Muscle of leg (tissue), 11 donors: ENCODE measurements around the gene DMD. TPM values are rescaled to one million over a fixed set of nuclear protein-coding genes. Genes with fewer than 3 reads are reported as not detected.
"Not testable (repeated sequence)": the region's sequence is repeated elsewhere in the genome, so short reads cannot be mapped to it uniquely, and the experiment has no call there.

Source experiments
- DNase-seq: peaks from one replicate; pipeline ENCODE4 v3.0.0; 2013
- H3K27ac ChIP-seq: one replicate; pipeline ENCODE4 v1.5.1; 2013; ENCODE audit warnings: mild to moderate bottlenecking, low read length, control low read depth
- H3K27me3 ChIP-seq: one replicate; pipeline ENCODE4 v1.6.1; 2013; ENCODE audit warnings: low read length; ENCODE audit not compliant: control insufficient read depth, insufficient read depth
- H3K36me3 ChIP-seq: one replicate; pipeline ENCODE4 v1.6.1; 2013; ENCODE audit warnings: low read length; ENCODE audit not compliant: control insufficient read depth, insufficient read depth
- H3K4me1 ChIP-seq: one replicate; pipeline ENCODE4 v1.6.1; 2013; ENCODE audit warnings: low read length; ENCODE audit not compliant: control insufficient read depth, insufficient read depth
- H3K4me3 ChIP-seq: one replicate; pipeline ENCODE4 v1.5.1; 2013; ENCODE audit warnings: low read length, control low read depth
- H3K9me3 ChIP-seq: replicated peaks from 2 replicates; pipeline ENCODE4 v1.6.1; 2013; ENCODE audit warnings: low read depth, low read length; ENCODE audit not compliant: control insufficient read depth
- WGBS: methylation state at CpG from one replicate; pipeline ENCODE4 v1.1.5; 2013; ENCODE audit warnings: missing lambda C conversion rate; ENCODE audit not compliant: insufficient coverage; 5-methylcytosine and 5-hydroxymethylcytosine counted together
- polyA plus RNA-seq, 8 donors: library from polyadenylated mRNA; unstranded; fragments of 120-200 nt; gene quantifications; one replicate each; pipeline versions ENCODE4 v1.2.1 to v1.2.3, GENCODE V29; 2013; ENCODE audit warnings: inconsistent platforms in 1 of 8, low replicate concordance in 1 of 8; ENCODE audit not compliant: insufficient read length in 8 of 8, insufficient read depth in 1 of 8
- total RNA-seq: library from RNA; stranded (reverse); fragments of 120-200 nt; gene quantifications from one replicate; pipeline ENCODE4 v1.2.4, GENCODE V29; 2013

The DMD gene
- total and polyA plus RNA-seq, 9 donors, result 50.3 to 106 (median 68.9) TPM

- no peak overlapping the region for H3K4me3 ChIP-seq
- H3K36me3 ChIP-seq, result no peaks in the 10 kb centered on the region
- WGBS, result 82% methylated on average over 8 of the region's 8 CpGs
- H3K9me3 ChIP-seq, result no peaks in the 10 kb centered on the region
- no peaks in the 10 kb centered on the region for H3K4me1 ChIP-seq
- no peak overlapping the region for H3K27ac ChIP-seq
- DNase-seq, result no peak
- H3K27me3 ChIP-seq, result no peaks in the 10 kb centered on the region
Measured at GRCh38 chrX:32538554-32538953, 672.8 kb downstream of the DMD start.

- no peaks in the 10 kb centered on the region for H3K36me3 ChIP-seq
- H3K4me1 ChIP-seq, result no peaks in the 10 kb centered on the region
- H3K4me3 ChIP-seq, result no peak overlapping the region
- no peaks in the 10 kb centered on the region for H3K27me3 ChIP-seq
- WGBS, result 90% methylated on average over 3 of the region's 4 CpGs
- no peak overlapping the region for H3K27ac ChIP-seq
- H3K9me3 ChIP-seq, result no peaks in the 10 kb centered on the region
- no peak for DNase-seq
Measured at GRCh38 chrX:32533848-32534247, 677.5 kb downstream of the DMD start.

- DNase-seq, result no peak
- H3K27me3 ChIP-seq, result no peaks in the 10 kb centered on the region
- H3K9me3 ChIP-seq, result no peaks in the 10 kb centered on the region
- H3K4me1 ChIP-seq, result no peaks in the 10 kb centered on the region
- WGBS, result 87% methylated on average over 2 of the region's 4 CpGs
- no peak overlapping the region for H3K27ac ChIP-seq
- H3K36me3 ChIP-seq, result no peaks in the 10 kb centered on the region
- no peak overlapping the region for H3K4me3 ChIP-seq
Measured at GRCh38 chrX:32532262-32532661, 679.1 kb downstream of the DMD start.

GRCh38 chrX:32530802-32531403 lies 680.4 kb downstream of the DMD start:
- DNase-seq, result peak; percentile 73
- Histone ChIP-seq H3K9me3 (no peaks in the 10 kb centered on the region), H3K4me3 (no peak overlapping the region), H3K36me3 (no peaks in the 10 kb centered on the region), H3K27ac (no peak overlapping the region), H3K4me1 (no peaks in the 10 kb centered on the region), H3K27me3 (no peaks in the 10 kb centered on the region)
- WGBS, result no CpG with 5 or more reads among the region's 3 CpGs

GRCh38 chrX:32528451-32528850 lies 682.9 kb downstream of the DMD start:
- not testable (repeated sequence) for H3K9me3 ChIP-seq, H3K36me3 ChIP-seq, DNase-seq, H3K4me1 ChIP-seq, H3K27me3 ChIP-seq, H3K27ac ChIP-seq, H3K4me3 ChIP-seq

GRCh38 chrX:32525234-32525633 lies 686.1 kb downstream of the DMD start:
- H3K27ac ChIP-seq, result no peak overlapping the region
- H3K36me3 ChIP-seq, result no peaks in the 10 kb centered on the region
- no peak overlapping the region for H3K4me3 ChIP-seq
- DNase-seq, result no peak
- no peaks in the 10 kb centered on the region for H3K4me1 ChIP-seq
- H3K27me3 ChIP-seq, result peaks cover 2% of the 10 kb centered on the region
- WGBS, result 61% methylated on average over 3 of the region's 5 CpGs
- no peaks in the 10 kb centered on the region for H3K9me3 ChIP-seq

GRCh38 chrX:32524385-32524784 lies 687.0 kb downstream of the DMD start:
- no peaks in the 10 kb centered on the region for H3K4me1 ChIP-seq
- WGBS, result no CpG with 5 or more reads among the region's 2 CpGs
- H3K4me3 ChIP-seq, result no peak overlapping the region
- no peaks in the 10 kb centered on the region for H3K9me3 ChIP-seq
- peaks cover 2% of the 10 kb centered on the region for H3K27me3 ChIP-seq
- H3K36me3 ChIP-seq, result no peaks in the 10 kb centered on the region
- H3K27ac ChIP-seq, result no peak overlapping the region
- no peak for DNase-seq

- no peaks in the 10 kb centered on the region for H3K9me3 ChIP-seq
- H3K4me1 ChIP-seq, result no peaks in the 10 kb centered on the region
- no peak for DNase-seq
- no peak overlapping the region for H3K27ac ChIP-seq
- no peak overlapping the region for H3K4me3 ChIP-seq
- H3K36me3 ChIP-seq, result no peaks in the 10 kb centered on the region
- WGBS, result no CpG with 5 or more reads among the region's 2 CpGs
- H3K27me3 ChIP-seq, result peaks cover 2% of the 10 kb centered on the region
Measured at GRCh38 chrX:32520789-32521188, 690.6 kb downstream of the DMD start.

GRCh38 chrX:32514986-32515385 lies 696.4 kb downstream of the DMD start:
- H3K27me3 ChIP-seq, result no peaks in the 10 kb centered on the region
- H3K4me1 ChIP-seq, result no peaks in the 10 kb centered on the region
- no peaks in the 10 kb centered on the region for H3K36me3 ChIP-seq
- no peak for DNase-seq
- 62% methylated on average over 5 of the region's 5 CpGs for WGBS
- no peak overlapping the region for H3K27ac ChIP-seq
- no peak overlapping the region for H3K4me3 ChIP-seq
- no peaks in the 10 kb centered on the region for H3K9me3 ChIP-seq

GRCh38 chrX:32501606-32502005 lies 709.7 kb downstream of the DMD start:
- WGBS, result 0% methylated on average over 1 of the region's 3 CpGs
- Histone ChIP-seq H3K4me3 (no peak overlapping the region), H3K9me3 (no peaks in the 10 kb centered on the region), H3K27ac (no peak overlapping the region), H3K36me3 (no peaks in the 10 kb centered on the region), H3K4me1 (no peaks in the 10 kb centered on the region), H3K27me3 (no peaks in the 10 kb centered on the region)
- DNase-seq, result no peak

- Histone ChIP-seq H3K36me3 (no peaks in the 10 kb centered on the region), H3K27me3 (no peaks in the 10 kb centered on the region), H3K27ac (no peak overlapping the region), H3K4me1 (no peaks in the 10 kb centered on the region), H3K4me3 (no peak overlapping the region), H3K9me3 (no peaks in the 10 kb centered on the region)
- no CpG with 5 or more reads among the region's 6 CpGs for WGBS
- DNase-seq, result no peak
Measured at GRCh38 chrX:32496671-32497070, 714.7 kb downstream of the DMD start.
